Epithelial cell of proximal tubule (primary cell): Measurements from ENCODE around the gene NCF4. TPM values are rescaled to one million over a fixed set of nuclear protein-coding genes. Genes with fewer than 3 reads are reported as not detected.

Experiments used
- DNase-seq: peaks from one replicate; pipeline ENCODE4 v3.0.0-alpha.2; 2011; ENCODE audit warnings: low read depth
- H3K4me3 ChIP-seq: 2 replicates; pipeline ENCODE4 v1.5.1; 2011; ENCODE audit warnings: low read depth, mild to moderate bottlenecking, low read length
- total RNA-seq: library from RNA; depleted of rRNA; stranded (reverse); fragments of >200 nt; gene quantifications from 2 replicates; pipeline ENCODE4 v1.2.3, GENCODE V29; 2015
- TF ChIP-seq, protein P1 (sequence below): conservative IDR thresholded peaks from 2 replicates; pipeline ENCODE4 v1.5.1; 2012; ENCODE audit warnings: low read depth, mild to moderate bottlenecking, low read length

The NCF4 gene
- total RNA-seq, 1 donor from 2014 or later: not detected

DNA sequence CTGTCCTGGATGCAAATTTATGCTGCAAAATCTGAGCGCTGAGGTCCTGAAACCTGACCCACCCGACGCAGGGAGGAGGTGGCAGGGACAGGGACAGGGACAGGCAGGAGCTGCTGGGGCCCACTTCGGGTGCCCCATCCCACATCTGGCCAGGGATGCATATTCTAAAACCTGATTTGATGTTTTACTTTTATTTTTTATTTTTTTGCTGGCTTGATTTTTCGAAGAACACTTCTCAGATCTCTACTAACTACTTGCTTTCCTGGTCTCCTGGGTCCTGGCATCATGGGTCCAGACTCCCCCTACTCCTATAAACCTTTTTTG is 43.3 kb upstream of the NCF4 start:
- TF ChIP-seq, protein P1, sequence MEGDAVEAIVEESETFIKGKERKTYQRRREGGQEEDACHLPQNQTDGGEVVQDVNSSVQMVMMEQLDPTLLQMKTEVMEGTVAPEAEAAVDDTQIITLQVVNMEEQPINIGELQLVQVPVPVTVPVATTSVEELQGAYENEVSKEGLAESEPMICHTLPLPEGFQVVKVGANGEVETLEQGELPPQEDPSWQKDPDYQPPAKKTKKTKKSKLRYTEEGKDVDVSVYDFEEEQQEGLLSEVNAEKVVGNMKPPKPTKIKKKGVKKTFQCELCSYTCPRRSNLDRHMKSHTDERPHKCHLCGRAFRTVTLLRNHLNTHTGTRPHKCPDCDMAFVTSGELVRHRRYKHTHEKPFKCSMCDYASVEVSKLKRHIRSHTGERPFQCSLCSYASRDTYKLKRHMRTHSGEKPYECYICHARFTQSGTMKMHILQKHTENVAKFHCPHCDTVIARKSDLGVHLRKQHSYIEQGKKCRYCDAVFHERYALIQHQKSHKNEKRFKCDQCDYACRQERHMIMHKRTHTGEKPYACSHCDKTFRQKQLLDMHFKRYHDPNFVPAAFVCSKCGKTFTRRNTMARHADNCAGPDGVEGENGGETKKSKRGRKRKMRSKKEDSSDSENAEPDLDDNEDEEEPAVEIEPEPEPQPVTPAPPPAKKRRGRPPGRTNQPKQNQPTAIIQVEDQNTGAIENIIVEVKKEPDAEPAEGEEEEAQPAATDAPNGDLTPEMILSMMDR: no peak
- no peak for DNase-seq
- H3K4me3 ChIP-seq: no peak overlapping the region

DNA sequence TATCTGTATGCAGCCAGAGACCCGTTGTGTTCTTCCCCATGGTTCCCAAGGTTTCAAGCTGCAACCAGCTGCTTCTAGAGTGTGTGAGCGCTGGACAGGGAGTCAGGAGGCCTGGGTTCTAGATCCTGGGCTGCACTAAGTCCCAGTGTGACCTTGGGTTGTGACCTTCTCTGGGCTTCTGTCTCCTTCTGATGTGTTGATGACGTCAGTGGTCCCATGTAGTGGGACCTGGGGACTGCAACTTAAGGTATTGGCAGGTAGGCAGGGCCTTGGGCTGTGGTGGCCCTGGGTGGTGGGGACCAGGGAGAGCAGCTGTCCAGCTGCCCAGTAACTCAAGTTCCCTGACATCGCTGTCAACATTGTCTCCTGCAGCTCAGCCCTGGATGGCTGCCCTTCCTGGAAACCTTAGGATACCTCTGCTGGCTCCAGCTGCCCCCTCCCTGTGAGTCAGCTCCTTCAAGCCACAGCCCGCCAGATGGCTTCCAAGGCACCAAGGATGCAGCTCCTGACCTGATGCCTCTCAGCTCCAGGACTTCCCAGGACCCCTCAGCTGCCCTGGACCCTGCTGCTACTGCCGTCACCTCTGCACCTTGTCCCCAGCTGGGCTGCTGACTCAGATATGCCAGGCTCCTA is 42.7 kb upstream of the NCF4 start:
- TF ChIP-seq, protein P1: no peak
- no peak overlapping the region for H3K4me3 ChIP-seq
- no peak for DNase-seq

DNA sequence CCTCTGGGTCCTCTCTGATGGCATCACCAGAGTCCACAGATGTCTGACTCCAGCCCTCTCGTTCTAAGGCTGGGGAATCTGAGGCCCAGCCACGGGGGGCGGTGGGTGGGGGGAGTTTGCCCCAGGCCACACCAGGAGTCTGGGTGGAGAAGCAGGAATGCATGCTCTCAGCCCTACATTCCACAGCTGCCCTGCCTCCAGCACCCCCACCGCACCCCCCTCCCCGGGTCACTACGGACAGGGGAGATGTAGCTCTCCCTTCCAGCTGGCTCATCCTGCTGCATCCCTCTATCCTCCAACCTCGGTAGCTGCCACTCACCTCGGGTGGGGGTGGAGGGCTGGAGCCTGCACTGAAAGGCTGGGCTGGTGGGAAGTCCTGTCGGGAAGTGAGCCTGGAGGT is 41.7 kb upstream of the NCF4 start:
- no peak overlapping the region for H3K4me3 ChIP-seq
- TF ChIP-seq, protein P1: no peak
- DNase-seq: no peak

DNA sequence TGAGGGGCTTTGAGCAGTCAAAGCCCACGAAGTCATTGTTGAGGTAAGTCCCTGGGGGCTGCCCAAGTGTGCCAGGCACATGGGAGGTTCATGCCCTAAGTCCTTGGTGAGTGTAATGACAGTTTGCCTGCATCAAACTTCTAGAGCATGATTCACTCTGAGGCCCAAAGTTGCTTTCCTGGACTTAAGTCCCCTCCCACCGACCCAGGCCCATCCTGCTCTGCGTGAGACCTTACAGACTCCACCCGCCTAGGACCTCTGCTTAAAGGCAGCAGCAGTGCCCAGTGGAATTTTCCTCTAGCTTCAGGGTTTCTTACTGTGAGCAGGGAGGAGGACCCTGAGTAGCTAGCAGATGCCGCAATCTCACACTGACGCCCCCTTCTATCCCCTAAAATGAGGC is 38.2 kb upstream of the NCF4 start:
- H3K4me3 ChIP-seq: no peak overlapping the region
- TF ChIP-seq, protein P1: no peak
- DNase-seq: no peak

DNA sequence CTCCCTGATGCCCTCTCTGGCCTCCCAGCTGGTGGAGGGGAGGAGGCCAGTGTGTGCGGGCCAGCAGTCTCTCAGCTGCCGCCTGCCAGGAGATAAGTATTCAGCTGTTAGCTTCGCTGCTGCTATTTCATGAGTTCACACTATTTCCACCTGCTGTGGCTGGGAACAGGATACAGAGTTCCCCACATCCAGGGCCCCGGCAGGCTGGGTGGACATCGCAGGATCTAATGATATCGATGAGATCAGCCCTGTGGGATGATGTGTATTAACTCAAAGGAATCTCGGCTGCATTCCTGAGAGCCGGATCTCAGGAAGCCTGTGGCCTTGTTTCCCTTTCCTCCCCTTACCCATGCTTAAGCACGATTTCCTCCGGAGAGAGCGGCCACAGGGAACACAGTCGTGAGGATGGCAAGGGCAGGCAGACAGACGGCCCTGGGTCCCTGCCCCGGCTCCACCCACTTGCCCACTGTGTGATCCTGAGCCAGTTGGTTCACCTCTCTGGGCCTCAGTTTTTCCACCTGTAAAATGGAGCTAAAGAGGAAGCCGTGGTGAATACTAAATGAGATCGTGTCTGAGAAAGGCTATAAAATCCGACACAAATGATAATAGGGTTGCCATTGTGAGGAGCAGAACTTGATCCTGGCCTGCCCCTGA is 37.5 kb upstream of the NCF4 start:
- TF ChIP-seq, protein P1: no peak
- H3K4me3 ChIP-seq: no peak overlapping the region
- DNase-seq: no peak

DNA sequence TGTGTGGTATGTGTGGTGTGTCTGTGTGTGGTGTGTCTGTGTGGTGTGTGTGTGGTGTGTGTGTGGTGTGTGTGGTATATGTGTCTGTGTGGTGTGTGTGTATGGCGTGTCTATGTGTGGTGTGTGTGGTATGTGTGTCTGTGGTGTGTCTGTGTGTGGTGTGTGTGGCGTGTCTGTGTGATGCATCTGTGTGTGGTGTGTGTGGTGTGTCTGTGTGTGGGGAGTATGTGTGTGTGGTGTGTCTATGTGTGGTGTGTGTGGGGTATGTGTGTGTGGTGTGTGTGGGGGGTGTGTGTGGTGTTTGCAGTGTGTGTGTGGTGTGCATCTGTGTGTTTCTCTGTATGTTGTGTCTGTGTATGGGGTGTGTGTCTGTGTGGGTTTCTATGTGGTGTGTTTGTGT is 36.2 kb upstream of the NCF4 start:
- no peak for DNase-seq
- H3K4me3 ChIP-seq: no peak overlapping the region
- TF ChIP-seq, protein P1: no peak

DNA sequence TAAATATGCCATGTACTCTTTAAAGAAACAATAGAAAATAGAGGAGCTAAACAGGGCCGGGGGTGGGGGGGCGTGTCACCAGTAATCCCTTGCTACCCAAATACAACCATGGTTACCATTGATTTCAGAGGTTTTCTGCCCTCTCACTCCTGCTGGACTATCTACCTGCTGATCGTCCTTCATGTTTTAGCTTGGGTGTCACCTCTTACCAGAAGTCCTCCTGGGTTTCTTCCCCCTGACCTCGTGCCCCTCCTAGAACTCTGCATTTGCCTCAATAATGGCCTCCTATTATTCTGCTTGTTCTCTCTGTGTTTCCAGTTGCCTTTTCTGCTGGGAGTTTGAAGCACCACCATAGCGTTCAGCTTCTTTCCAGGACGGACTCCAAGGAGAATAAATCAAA is 34.5 kb upstream of the NCF4 start:
- TF ChIP-seq, protein P1: no peak
- DNase-seq: no peak
- no peak overlapping the region for H3K4me3 ChIP-seq
